NCI-H146 treated with DMSO at 0.1 percent for 48 hours (cell line): ENCODE results near the gene BUD31.
"Not testable (repeated sequence)": the region's sequence is repeated elsewhere in the genome, so short reads cannot be mapped to it uniquely, and the experiment has no call there.

Experiments
- DNase-seq: peaks from one replicate; lab custom pipeline; 2025; ENCODE audit not compliant: unreplicated experiment; lab: John Stamatoyannopoulos, UW

BUD31 gene

GRCh38 chr7:99397297-99397983 lies 11.3 kb upstream of the BUD31 start:
- no peak for DNase-seq

DNA sequence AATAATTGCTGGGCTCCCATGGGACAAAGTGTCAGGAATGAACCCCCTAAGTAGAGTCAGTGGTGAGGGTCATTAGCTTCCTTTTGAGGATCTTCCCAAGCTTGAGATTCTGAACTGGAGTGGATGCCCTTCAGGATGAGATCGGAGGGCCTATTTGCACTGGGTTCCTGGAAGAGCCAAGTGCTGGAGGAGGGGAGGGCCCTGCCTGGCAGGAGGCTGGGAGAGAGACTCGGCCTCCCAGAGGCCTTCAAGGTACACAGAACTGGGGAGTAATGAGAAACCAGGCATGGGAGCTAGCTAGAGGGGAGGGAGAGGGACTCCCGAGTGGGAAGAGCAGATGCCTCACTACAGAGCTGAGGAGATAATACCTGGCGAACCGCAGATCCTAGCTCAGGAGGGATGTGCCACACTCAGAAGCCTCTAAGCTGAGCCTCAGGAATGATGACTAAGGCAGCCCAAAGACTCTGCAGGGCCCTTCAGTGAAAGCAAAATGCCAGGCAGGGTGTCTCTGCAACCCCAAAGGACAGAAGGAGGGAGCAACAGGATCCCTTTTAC lies 9.8 kb upstream of the BUD31 start:
- no peak for DNase-seq

DNA sequence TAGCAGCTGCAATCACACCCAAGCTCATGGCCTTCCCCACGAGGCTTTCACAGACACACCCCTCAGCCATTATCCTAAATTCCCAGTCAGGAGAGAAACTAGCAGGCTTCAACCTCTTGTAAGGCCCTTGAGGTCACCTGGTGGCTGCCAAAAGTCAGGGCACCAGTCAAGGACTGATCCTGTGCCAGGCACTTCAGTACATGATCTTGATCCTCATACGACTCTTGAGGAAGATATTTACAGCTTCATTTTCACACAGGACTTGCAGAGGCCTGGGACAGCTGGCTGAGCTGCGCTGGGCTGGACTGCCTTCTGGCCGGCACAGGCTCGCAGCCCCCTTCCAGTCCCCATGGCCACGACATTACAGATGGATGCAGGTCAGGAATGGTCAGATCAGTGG lies 9.2 kb upstream of the BUD31 start:
- DNase-seq: no peak

GRCh38 chr7:99402854-99403253 lies 5.9 kb upstream of the BUD31 start:
- no peak for DNase-seq

GRCh38 chr7:99403764-99404163 lies 5.0 kb upstream of the BUD31 start:
- DNase-seq: no peak

GRCh38 chr7:99404235-99404976 lies 4.4 kb upstream of the BUD31 start:
- no peak for DNase-seq

DNA sequence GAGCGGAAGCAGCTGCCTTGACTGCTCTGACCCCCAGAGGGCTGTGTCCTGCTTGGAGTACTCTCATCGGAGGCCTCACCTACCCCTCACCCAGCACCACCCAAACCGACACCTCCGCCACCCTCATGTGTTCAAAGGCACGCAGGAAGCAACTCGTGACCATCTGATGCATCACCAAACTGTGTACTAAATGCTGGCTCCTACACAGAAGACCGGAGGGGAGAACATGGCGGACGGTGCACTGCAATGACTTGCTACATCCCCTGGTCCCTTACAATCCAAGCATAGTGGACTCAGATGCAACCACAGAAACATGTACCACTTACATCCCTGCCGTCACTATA lies 3.8 kb upstream of the BUD31 start:
- DNase-seq: no peak

DNA sequence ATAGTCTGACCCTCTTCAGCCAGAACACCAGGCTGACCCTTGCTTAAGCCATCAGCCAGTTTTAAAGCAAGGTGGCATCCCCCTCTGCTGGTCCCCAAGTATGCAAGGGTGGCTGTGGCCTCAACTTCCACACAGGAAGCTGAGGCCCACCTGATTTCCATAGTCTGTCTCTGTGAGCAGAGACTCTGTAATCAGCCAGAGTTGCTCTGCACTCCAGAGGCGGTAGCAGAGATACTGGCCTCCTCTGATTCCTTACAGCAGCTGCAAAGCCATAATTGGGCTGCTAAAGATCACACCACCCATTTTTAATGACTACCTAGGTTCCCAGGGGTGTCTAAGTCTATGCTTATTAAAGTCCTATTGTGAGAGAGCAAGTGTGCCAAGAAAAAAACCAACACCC lies 2.2 kb upstream of the BUD31 start:
- DNase-seq: no peak

GRCh38 chr7:99407872-99408378 lies 844 bp upstream of the BUD31 start:
- no peak for DNase-seq

GRCh38 chr7:99409192-99409572 lies 413 bp downstream of the BUD31 start:
- no peak for DNase-seq

- DNase-seq: no peak
Observed at GRCh38 chr7:99409806-99410205, 1.0 kb downstream of the BUD31 start.

GRCh38 chr7:99410635-99411034 lies 1.9 kb downstream of the BUD31 start:
- no peak for DNase-seq

DNA sequence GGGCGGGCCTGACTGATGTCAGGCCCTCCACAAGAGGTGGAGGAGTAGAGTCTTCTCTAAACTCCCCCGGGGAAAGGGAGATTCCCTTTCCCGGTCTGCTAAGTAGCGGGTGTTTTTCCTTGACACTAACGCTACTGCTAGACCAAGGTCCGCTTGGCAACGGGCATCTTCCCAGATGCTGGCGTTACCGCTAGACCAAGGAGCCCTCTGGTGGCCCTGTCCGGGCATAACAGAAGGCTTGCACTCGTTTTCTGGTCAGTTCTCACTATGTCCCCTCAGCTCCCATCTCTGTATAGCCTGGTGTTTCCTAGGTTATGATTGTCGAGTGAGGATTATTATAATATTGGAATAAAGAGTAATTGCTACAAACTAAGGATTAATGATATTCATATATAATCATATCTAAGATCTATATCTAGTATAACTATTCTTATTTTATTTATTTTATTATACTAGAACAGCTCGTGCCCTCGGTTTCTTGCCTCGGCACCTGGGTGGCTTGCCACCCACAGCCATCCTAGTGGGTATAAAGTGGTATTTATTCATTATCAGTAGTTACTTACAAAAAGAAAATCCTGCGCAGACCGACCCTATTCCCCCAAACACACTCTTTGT lies 6.9 kb downstream of the BUD31 start:
- not testable (repeated sequence) for DNase-seq

DNA sequence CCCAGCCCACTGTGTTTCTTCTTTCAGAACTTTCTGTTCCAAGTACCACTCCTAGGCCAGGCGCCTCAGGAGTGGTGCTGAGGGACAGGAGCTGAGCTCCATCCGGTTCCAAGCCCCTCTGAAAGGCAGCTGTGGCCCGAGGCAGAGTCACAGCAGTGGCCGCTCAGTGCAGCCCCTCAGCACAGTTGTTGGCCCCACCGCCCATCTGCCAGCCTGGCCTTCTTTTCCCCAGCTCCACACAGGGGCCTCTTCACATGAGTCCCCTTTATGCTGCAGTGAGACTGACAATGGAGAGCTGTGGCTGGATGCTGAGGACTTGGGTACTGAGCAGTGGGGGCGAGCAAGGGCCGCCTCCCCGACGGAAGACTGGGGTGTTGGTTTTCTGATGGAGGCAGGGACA lies 9.5 kb downstream of the BUD31 start:
- DNase-seq: no peak

DNA sequence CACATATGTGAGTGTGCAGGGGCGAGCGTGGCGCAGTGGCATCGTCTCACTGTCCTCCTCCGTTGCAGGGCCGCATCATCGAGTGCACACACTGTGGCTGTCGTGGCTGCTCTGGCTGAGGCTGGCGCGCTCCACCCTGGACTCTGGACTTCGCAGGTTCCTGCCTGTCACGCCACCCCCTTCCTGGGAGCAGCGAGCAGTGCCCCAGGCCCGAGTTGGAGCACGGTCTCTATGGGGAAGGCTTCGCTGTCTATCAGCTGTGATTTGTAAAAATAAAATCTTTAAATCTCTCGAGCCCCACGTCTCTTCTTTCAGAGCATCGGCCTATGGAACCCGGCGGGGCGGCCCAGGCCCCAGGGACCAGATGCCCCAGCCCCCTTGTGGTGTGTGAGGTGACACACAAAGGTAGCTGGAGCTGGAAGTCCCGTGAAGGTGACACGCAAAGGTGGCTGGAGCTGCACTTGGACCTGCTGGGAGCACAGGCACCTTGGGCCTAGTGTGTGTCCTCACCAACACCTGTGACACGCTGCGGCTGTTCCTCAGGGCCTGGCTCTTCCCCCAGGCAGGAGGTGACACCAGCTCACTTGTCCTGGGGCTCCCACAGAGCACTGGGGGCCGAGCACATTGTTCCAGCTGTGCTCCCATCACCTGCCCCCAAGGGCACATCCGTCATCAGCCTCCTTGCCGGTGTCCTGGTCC lies 10.7 kb downstream of the BUD31 start:
- no peak for DNase-seq

GRCh38 chr7:99420213-99420612 lies 11.4 kb downstream of the BUD31 start:
- no peak for DNase-seq

GRCh38 chr7:99420986-99421385 lies 12.2 kb downstream of the BUD31 start:
- no peak for DNase-seq

- DNase-seq: peak; percentile 43
Observed at GRCh38 chr7:99422186-99422585, 13.4 kb downstream of the BUD31 start.

- DNase-seq: peak; percentile 72
Observed at GRCh38 chr7:99422625-99423024, 13.9 kb downstream of the BUD31 start.

DNA sequence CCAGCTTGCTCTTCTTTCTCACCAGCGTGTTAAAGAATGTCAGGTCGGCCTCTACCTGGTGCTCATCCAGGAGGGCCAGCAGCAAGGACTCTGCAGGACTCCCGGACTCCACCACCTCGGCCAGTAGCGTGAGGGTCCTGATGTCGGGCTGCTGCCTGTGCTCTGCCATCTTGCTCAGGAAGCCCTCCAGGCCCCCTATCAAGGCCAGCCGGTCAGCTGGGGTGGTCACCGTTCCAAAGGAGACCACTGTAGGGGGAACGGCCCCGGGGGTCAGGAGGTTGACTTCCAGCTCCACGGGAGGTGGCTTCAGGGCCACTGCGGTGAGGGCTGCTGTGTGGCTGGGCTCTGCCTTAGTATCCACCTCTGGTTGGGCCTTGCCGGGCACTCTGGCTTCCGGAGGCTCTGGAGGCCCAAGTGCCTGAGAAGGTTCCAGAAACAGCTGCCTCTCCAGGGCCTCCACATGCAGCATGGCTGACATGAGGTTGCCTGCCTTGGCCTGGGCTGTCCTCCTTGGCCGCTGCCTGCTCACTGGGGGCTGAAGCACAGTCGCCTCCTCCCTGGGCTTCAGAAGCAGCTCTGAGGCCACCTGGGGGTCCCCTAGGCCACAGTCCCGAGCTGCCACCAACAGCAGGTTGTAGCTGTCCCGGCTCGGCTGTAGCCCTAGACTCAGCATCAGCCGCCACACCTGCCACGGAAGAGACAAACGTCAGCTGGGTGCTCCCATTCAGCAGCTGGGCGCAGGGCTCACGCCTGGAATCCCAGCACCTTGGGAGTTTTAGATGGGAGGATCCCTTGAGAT lies 16.4 kb downstream of the BUD31 start:
- DNase-seq: no peak
